Activated naive CD8-positive, alpha-beta T cell treated with anti-CD3 and anti-CD28 coated beads, Interleukin-2, amount 50 U/mL, for 24 hours (primary cell): ENCODE results near the gene PSMA1.
"Not testable (repeated sequence)": the region's sequence is repeated elsewhere in the genome, so short reads cannot be mapped to it uniquely, and the experiment has no call there.

ENCODE experiments used
- ATAC-seq: fragments of 150-1000 bp; cut with Tn5 transposase; one replicate; pipeline ENCODE4 v1.10.0; 2021
- DNase-seq: peaks from one replicate; pipeline ENCODE4 v3.0.0; 2021
- H3K27ac Mint-ChIP-seq: one replicate; pipeline ENCODE4 v1.8.0; 2021; ENCODE audit warnings: mild to moderate bottlenecking, mixed read lengths
- H3K27me3 Mint-ChIP-seq: one replicate; pipeline ENCODE4 v1.8.0; 2021; ENCODE audit warnings: mixed read lengths
- H3K36me3 Mint-ChIP-seq: one replicate; pipeline ENCODE4 v1.8.0; 2021; ENCODE audit warnings: low read depth, mixed read lengths
- H3K4me1 Mint-ChIP-seq: one replicate; pipeline ENCODE4 v1.8.0; 2021; ENCODE audit warnings: mixed read lengths
- H3K4me3 Mint-ChIP-seq: one replicate; pipeline ENCODE4 v1.8.0; 2021; ENCODE audit warnings: mild to moderate bottlenecking, moderate library complexity, mixed read lengths
- H3K9me3 Mint-ChIP-seq: one replicate; pipeline ENCODE4 v1.8.0; 2021; ENCODE audit warnings: mixed read lengths

Gene PSMA1

DNA sequence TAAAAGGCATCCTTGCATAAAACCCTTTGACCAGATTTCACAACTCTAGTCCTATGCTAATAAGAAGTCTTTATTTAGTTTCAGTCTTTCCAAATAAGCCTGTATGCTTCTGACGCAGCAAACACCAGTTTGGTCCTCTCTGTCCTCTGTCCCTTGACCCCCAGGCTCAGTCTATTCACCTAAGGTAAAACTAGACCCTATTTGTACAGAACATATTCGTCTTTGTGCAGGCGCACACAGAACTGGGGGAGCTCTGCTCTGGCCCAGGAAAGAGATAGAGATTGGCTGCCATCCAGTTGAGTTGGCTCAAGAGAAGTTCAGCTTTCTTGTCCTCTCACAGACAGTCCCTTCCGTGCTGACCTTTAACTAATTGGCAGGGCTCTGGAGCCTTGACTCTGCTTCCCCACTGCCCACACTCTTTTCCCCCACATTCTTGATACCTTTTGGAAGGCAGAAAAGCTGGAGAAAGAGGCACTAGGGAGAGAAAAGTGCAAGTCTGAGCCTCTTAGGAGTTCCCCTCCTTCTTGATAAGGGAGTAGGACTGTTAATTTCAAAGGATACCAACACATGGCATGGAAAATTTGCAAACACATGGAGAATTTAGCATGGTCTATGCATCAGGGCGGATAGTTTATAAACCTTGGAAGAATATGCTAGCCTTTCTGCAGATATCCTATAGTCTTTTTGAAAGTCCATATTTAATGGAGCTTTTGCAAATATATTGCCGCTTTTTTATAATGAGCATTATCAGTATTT lies 21.2 kb upstream of the PSMA1 start:
- peaks cover 3% of the 10 kb centered on the region for H3K9me3 Mint-ChIP-seq
- ATAC-seq (no peak), DNase-seq (no peak)
- H3K27ac Mint-ChIP-seq: no peak overlapping the region
- H3K36me3 Mint-ChIP-seq: peaks cover 6% of the 10 kb centered on the region
- H3K4me1 Mint-ChIP-seq: peaks cover 71% of the 10 kb centered on the region
- H3K4me3 Mint-ChIP-seq: no peak overlapping the region
- H3K27me3 Mint-ChIP-seq: no peaks in the 10 kb centered on the region

DNA sequence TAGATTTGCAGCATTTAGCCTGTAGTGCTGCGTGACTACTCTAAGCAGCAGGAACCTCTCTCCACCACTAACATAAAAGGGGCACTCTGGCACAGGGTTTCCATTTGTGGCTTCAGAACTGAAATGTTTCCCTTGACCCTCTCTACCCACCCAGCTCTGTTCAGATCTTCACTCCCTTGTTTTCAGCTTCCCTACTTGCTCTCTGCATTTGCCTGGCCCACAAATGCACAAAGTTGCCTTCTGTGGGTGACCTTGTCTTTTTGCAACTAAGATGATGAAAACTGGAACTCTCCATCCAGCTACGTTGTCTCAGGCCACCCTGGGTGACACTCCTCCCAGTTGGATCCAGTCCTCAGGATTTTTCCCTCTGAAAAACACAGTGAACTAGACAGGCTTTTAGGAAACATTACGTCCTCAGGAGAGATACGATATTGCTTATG lies 19.8 kb upstream of the PSMA1 start:
- Mint-ChIP-seq H3K27ac (no peak overlapping the region), H3K9me3 (peaks cover 3% of the 10 kb centered on the region), H3K27me3 (no peaks in the 10 kb centered on the region), H3K36me3 (peaks cover 6% of the 10 kb centered on the region), H3K4me1 (peaks cover 60% of the 10 kb centered on the region), H3K4me3 (no peak overlapping the region)
- no peak for DNase-seq
- peak; percentile 79 for ATAC-seq

DNA sequence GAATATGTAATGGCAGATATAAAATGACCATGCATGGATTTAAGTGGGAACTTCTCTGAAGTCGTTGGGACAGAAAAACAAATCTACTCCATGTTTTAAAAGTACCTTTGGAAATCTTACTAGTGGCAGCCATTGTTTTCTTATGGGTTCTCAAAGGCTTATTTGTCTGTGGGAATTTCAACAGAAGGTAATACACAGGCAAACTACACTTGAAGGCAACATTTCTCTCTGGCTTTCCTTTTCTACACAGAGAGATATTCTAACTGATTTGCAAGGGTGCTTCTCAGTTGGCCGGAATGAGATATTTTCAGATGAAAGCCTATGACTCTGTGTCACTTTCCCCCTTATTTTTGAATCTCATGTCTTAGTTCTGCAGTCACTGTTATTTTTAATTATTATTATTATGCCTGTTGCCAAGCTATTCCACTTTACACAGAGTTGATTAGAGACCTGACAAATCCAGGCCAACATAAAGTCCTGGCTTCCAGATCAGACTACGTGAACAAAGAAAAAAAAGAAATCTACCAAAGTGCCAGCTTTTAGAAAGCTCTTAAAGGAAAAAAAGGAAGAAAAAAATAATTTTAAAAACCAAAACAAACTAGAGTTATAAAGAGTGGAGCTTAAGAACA lies 18.9 kb upstream of the PSMA1 start:
- no peak overlapping the region for H3K27ac Mint-ChIP-seq
- peaks cover 51% of the 10 kb centered on the region for H3K4me1 Mint-ChIP-seq
- H3K27me3 Mint-ChIP-seq: no peaks in the 10 kb centered on the region
- no peak overlapping the region for H3K4me3 Mint-ChIP-seq
- no peak for ATAC-seq
- H3K36me3 Mint-ChIP-seq: peaks cover 2% of the 10 kb centered on the region
- DNase-seq: no peak
- no peaks in the 10 kb centered on the region for H3K9me3 Mint-ChIP-seq

DNA sequence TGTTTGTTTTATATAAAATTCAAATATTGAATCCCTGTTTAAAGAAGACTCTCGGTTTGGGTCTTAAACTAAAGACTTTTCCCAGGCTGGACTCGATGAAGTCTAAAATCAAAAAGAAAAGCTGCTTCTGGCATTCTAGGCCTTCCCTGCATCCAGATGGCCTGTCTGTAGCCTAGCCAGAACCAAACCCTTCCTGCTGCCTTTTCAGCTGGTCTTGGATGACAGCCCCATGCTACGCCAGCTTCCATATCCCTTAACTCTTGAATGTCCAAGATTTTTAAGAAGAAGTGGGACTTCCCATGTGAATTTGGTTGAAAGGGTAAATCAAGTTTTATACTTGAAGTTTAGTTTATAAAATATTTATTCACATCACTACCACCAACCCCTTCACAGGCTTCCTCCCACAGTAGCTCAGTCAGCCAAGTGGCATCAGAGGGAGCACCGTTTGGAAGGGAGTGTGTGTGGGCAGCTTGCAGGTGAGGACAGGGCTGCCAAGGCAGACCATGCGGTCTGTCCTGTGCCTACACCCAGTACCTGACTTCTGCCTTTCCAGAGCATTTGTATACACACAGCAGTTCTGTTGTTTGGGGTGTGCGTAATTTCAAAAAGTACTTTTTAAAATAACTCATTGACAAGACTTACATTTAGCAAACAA lies 18.2 kb upstream of the PSMA1 start:
- no peaks in the 10 kb centered on the region for H3K9me3 Mint-ChIP-seq
- DNase-seq (no peak), ATAC-seq (no peak)
- peaks cover 47% of the 10 kb centered on the region for H3K4me1 Mint-ChIP-seq
- no peak overlapping the region for H3K4me3 Mint-ChIP-seq
- peaks cover 2% of the 10 kb centered on the region for H3K36me3 Mint-ChIP-seq
- no peaks in the 10 kb centered on the region for H3K27me3 Mint-ChIP-seq
- H3K27ac Mint-ChIP-seq: peak overlapping the region; percentile 18

DNA sequence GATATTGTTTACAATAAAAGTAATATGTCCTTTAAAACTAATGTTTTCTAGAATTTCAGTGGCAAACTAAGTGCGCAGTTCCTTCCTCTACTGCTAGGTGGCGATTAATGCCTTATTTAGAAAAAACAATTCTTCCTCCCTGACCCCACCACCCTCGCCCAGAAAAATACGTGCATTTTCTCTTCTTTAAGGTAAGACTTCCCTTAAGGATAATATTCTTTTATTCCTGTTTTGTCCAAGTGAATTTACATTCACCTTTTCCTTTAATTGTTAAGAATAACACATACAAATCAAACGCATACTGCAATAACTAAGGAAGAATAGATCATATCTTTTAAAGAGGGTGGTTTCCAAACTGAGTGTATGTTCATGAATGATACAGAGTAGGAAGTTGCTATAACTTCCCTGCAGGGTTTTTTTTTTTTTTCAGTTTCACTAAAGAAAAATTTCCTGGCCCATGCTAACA lies 17.0 kb upstream of the PSMA1 start:
- peak overlapping the region; percentile 74 for H3K4me3 Mint-ChIP-seq
- H3K36me3 Mint-ChIP-seq: peaks cover 2% of the 10 kb centered on the region
- H3K27ac Mint-ChIP-seq: peak overlapping the region; percentile 90
- no peaks in the 10 kb centered on the region for H3K27me3 Mint-ChIP-seq
- ATAC-seq (peak; percentile 64), DNase-seq (peak; percentile 25)
- no peaks in the 10 kb centered on the region for H3K9me3 Mint-ChIP-seq
- H3K4me1 Mint-ChIP-seq: peaks cover 41% of the 10 kb centered on the region

DNA sequence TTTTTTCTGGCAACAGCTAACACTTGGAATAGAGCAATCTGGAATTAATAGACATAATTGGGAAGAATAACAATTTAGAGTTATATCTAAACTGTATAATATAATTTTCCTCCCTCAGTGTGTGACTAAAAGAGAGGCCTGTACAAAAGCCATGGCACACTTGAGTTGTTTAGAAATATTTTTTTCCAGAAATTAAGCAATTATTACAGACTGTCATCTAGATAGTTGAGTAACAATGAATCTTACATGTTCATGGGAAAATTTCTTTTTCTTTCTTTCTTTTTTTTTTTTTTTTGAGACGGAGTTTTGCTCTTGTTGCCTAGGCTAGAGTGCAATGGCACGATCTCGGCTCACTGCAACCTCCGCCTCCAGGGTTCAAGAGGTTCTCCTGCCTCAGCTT lies 15.0 kb upstream of the PSMA1 start:
- not testable (repeated sequence) for ATAC-seq, H3K27me3 Mint-ChIP-seq, DNase-seq, H3K36me3 Mint-ChIP-seq, H3K27ac Mint-ChIP-seq, H3K9me3 Mint-ChIP-seq, H3K4me3 Mint-ChIP-seq
- peaks cover 31% of the 10 kb centered on the region for H3K4me1 Mint-ChIP-seq

DNA sequence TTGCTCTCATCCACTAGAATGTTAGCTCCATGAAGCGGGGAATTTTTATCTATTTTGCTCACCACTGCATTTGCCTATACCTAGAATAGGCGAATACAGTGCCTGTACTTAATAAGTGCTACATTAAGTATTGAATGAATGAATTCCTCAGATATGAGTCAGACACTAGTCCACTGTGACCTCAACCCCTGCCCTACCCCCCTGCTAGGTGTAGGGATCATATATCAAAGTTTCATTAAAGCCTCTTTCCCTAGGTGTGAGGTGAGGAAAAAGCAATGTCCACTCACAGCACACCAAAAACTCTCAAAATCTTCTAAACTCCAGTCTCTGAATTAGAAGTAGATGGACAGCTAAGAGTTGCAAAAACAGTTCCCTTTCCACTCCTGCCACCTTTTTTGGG lies 9.8 kb upstream of the PSMA1 start:
- Mint-ChIP-seq H3K4me3 (no peak overlapping the region), H3K4me1 (no peaks in the 10 kb centered on the region), H3K36me3 (peaks cover 1% of the 10 kb centered on the region), H3K27ac (no peak overlapping the region), H3K9me3 (no peaks in the 10 kb centered on the region), H3K27me3 (no peaks in the 10 kb centered on the region)
- DNase-seq: no peak
- no peak for ATAC-seq

DNA sequence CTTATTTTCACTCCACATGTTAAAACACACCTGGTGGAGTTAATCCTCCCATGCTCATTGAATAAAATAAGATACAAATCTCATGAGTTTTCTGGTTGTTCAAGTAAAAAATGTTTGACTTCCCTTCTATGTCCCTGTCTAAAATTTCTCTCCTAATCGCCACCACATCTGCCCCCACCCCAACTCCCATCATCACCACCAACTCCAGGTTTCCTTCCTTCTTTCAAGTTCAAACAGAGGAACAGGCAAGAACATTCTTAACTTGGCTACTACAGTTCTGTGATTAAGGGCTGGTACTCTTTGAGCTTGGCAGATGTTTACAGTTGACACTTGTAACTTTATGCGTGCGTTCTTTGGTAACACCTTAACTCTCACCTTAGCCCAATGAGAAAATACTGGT lies 9.1 kb upstream of the PSMA1 start:
- H3K4me3 Mint-ChIP-seq: no peak overlapping the region
- H3K4me1 Mint-ChIP-seq: no peaks in the 10 kb centered on the region
- no peak for DNase-seq
- no peak for ATAC-seq
- H3K9me3 Mint-ChIP-seq: no peaks in the 10 kb centered on the region
- H3K36me3 Mint-ChIP-seq: peaks cover 1% of the 10 kb centered on the region
- no peaks in the 10 kb centered on the region for H3K27me3 Mint-ChIP-seq
- H3K27ac Mint-ChIP-seq: no peak overlapping the region

DNA sequence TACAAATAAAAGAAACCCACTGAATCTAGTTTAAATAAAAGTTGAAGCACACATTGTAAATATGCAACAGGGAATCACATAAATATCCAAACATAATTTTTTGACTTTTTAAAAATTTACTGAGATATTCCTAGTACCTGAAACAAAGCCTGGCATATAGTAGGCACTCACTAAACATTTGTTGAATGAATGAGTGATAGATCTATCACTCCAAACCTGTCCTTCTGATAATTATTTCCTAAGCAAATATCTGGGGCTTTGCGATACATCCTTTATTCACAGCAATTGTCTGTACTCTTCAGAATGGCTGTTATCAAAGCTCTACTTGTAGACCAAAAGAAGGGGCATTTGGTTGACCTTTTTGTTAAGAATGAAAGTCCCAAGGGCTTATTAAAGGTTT lies 2.6 kb upstream of the PSMA1 start:
- no peaks in the 10 kb centered on the region for H3K9me3 Mint-ChIP-seq

DNA sequence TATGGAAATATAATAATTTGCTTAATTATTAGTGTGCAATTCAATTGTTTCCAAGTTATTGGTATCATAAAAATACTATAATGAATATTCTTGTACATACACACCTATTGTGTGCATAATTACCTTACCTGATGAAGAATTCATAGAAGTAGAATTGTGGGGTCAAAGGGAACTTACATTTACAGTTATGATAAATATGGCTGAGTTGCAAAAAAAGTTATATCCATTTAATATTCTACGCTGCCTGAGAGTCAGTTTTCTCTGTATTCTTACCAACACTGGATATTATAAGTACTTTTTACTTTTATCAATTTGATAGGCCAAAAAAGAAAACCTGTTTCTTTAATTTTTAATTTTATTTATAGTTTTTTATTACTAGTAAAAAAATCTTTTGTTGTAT lies 2.1 kb upstream of the PSMA1 start:
- DNase-seq (no peak), ATAC-seq (no peak)
- no peak overlapping the region for H3K4me3 Mint-ChIP-seq
- no peaks in the 10 kb centered on the region for H3K9me3 Mint-ChIP-seq
- peaks cover 25% of the 10 kb centered on the region for H3K36me3 Mint-ChIP-seq
- H3K27me3 Mint-ChIP-seq: no peaks in the 10 kb centered on the region
- no peak overlapping the region for H3K27ac Mint-ChIP-seq
- H3K4me1 Mint-ChIP-seq: peaks cover 31% of the 10 kb centered on the region

More for the DNA sequence above, 2.6 kb upstream of the PSMA1 start:
- ATAC-seq (no peak), DNase-seq (no peak)
- Mint-ChIP-seq H3K27me3 (no peaks in the 10 kb centered on the region), H3K27ac (no peak overlapping the region), H3K4me3 (no peak overlapping the region), H3K4me1 (peaks cover 25% of the 10 kb centered on the region), H3K36me3 (peaks cover 20% of the 10 kb centered on the region)

DNA sequence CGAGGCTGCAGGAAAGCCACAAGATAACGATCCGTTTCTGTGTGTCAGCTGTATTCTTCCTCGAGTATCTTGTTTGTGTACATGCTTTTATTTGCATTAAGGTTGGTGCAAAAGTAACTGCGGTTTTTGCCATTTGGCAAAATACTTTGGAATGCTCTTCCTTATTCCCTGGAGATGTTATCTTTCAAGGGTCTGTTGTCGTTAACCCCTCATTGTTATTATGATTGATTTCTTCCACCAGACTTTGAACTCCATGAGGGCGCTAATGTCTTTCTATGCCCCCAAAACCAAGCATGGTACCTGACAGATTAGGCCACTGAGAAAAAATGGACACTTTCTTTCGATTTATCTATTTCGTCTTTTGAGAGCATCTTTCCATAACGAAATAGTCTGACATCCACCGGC lies 563 bp upstream of the PSMA1 start:
- Mint-ChIP-seq H3K9me3 (no peaks in the 10 kb centered on the region), H3K27me3 (no peaks in the 10 kb centered on the region), H3K4me3 (peak overlapping the region; percentile 94), H3K27ac (peak overlapping the region; percentile 97), H3K36me3 (peaks cover 29% of the 10 kb centered on the region), H3K4me1 (peaks cover 34% of the 10 kb centered on the region)
- ATAC-seq: no peak
- DNase-seq: no peak

DNA sequence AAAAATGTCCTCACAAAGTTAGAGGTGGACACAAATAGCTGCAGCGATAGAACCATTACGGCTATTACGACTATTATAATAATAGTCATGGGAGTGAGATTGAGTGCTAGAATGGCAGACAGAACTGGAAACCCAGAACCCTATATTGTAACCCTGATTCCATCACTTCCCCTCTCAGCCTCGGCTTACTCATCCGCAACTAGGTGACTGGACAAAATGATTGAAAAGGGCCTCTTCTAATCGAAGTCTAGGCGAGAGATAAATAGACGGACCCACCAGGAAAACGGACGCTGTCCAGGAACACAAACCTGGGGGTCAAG lies 629 bp downstream of the PSMA1 start:
- H3K36me3 Mint-ChIP-seq: peaks cover 34% of the 10 kb centered on the region
- ATAC-seq: peak; percentile 30
- H3K27ac Mint-ChIP-seq: peak overlapping the region; percentile 97
- no peaks in the 10 kb centered on the region for H3K9me3 Mint-ChIP-seq
- no peaks in the 10 kb centered on the region for H3K27me3 Mint-ChIP-seq
- no peak for DNase-seq
- peaks cover 34% of the 10 kb centered on the region for H3K4me1 Mint-ChIP-seq
- peak overlapping the region; percentile 94 for H3K4me3 Mint-ChIP-seq

DNA sequence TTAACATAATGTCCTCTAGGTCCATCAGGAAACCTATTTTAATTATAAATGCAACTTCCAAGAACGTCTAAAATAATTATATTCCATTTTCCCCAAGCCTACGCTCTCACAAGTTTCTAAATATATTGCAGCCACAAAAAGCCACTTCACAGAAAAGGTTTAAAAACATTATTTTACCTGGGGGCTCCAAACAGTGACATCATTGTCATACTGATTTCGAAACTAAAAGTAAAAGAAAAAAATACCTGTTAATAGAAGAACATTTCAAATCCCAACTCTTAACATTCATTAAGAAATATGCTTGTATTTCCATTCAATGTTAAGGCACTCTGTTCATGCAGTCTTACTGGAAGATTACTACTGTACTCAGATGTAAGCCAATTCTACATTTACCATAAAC lies 1.4 kb downstream of the PSMA1 start:
- H3K27ac Mint-ChIP-seq: peak overlapping the region; percentile 97
- H3K4me1 Mint-ChIP-seq: peaks cover 34% of the 10 kb centered on the region
- H3K9me3 Mint-ChIP-seq: no peaks in the 10 kb centered on the region
- H3K36me3 Mint-ChIP-seq: peaks cover 37% of the 10 kb centered on the region
- no peak for DNase-seq
- peak overlapping the region; percentile 94 for H3K4me3 Mint-ChIP-seq
- H3K27me3 Mint-ChIP-seq: no peaks in the 10 kb centered on the region
- no peak for ATAC-seq

DNA sequence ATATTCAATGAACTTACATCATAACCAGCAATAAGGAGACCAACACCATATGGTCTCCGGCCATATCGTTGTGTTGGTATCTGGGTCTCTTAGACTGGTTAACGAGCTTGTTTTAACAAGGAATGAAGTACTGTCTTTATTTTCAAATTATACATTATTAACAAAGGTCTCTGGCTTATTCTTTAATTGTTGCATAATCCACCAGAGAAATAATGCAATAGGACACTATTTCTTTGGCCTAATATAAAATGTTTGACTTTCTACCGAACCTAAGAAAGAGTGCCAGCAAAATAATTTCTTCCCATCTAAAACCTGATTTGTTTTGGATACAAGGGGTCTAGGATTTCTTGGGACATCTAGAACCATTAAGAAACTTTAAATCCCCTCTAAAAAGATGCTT lies 6.4 kb downstream of the PSMA1 start:
- Mint-ChIP-seq H3K9me3 (no peaks in the 10 kb centered on the region), H3K27me3 (no peaks in the 10 kb centered on the region), H3K27ac (no peak overlapping the region), H3K4me1 (peaks cover 30% of the 10 kb centered on the region), H3K36me3 (peaks cover 56% of the 10 kb centered on the region), H3K4me3 (no peak overlapping the region)
- ATAC-seq (no peak), DNase-seq (no peak)

DNA sequence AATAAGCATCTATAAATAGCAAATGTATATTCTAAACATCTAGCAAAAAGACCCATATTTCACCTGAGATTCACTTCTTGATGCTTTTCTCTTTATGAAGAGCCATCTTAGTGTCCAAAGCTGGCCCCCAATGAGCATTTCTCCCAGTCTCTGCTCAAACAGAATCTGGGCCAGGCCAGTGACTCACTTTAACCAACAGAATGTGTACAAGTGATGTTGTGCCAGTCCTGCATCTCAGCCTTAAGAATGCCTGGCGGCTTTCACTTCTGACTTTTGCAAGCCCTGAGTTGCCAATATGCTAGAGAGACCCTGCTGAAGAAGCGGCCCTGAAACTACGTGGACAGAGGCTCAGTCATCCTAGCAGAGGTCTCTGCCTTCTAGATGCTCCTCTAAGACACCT lies 13.7 kb downstream of the PSMA1 start:
- no peak for ATAC-seq
- Mint-ChIP-seq H3K27ac (peak overlapping the region; percentile 48), H3K27me3 (no peaks in the 10 kb centered on the region)

More for the DNA sequence above, 13.7 kb downstream of the PSMA1 start:
- no peak overlapping the region for H3K4me3 Mint-ChIP-seq
- no peaks in the 10 kb centered on the region for H3K9me3 Mint-ChIP-seq
- peaks cover 10% of the 10 kb centered on the region for H3K4me1 Mint-ChIP-seq
- H3K36me3 Mint-ChIP-seq: peaks cover 61% of the 10 kb centered on the region
- DNase-seq: no peak
